ENCODE data around the gene MED13L. TPM values are rescaled to one million over a fixed set of nuclear protein-coding genes. Genes with fewer than 3 reads are reported as not detected.

The MED13L gene
- total RNA-seq, 5 donors from 2014 or later (not counting 1 experiment from before 2014, with no cell fraction given): 126 to 216 (median 133) TPM

- no peaks in the 10 kb centered on the region for H3K27me3 ChIP-seq (replicated peaks in 1 of 2; ENCODE audit: control insufficient read depth in 2 of 2, extremely low read depth in 1 of 2, insufficient read depth in 2 of 2, low read length in 1 of 2)
- no peak overlapping the region for H3K27ac ChIP-seq (ENCODE audit: low read length)
- no peak overlapping the region for H3K4me3 ChIP-seq (ENCODE audit: control insufficient read depth in 1 of 2, extremely low read depth in 1 of 2, low read length in 1 of 2)
- Mint-ChIP-seq H3K4me1 (peaks cover 74 to 87% (median 78%) of the 10 kb centered on the region in 3 donors), H3K27ac (no peak overlapping the region), H3K36me3 (peaks cover under 1% of the 10 kb centered on the region), H3K27me3 (no peaks in the 10 kb centered on the region), H3K9me3 (no peaks in the 10 kb centered on the region), H3K4me3 (no peak overlapping the region)
- H3K36me3 ChIP-seq (ENCODE audit: control insufficient read depth in 2 of 2, extremely low read depth in 1 of 2, insufficient read depth in 1 of 2, low read length in 1 of 2): no peaks in the 10 kb centered on the region
- peaks cover 0 to 17% of the 10 kb centered on the region in 2 experiments for H3K4me1 ChIP-seq (ENCODE audit: control insufficient read depth in 1 of 2, extremely low read depth in 1 of 2, insufficient read depth in 2 of 2, low read length in 2 of 2)
- DNase-seq (no peak), ATAC-seq (replicated peaks in 1 of 4) (no peak)
- H3K9me3 ChIP-seq: no peaks in the 10 kb centered on the region
- WGBS (ENCODE audit: insufficient coverage): no CpG with 5 or more reads among the region's 3 CpGs
- ChIA-PET CTCF (no interaction called here), POLR2A (no interaction called here)
Measured at GRCh38 chr12:116174006-116174405, 103.5 kb downstream of the MED13L start.

GRCh38 chr12:116172224-116172849 is 105.2 kb downstream of the MED13L start:
- Mint-ChIP-seq H3K27ac (peak overlapping the region; percentile 70 to 74), H3K27me3 (no peaks in the 10 kb centered on the region), H3K36me3 (peaks cover 3% of the 10 kb centered on the region), H3K4me1 (peaks cover 74 to 81% (median 80%) of the 10 kb centered on the region in 3 donors), H3K4me3 (peak overlapping the region; percentile 64 to 71 (median 65)), H3K9me3 (no peaks in the 10 kb centered on the region)
- no peaks in the 10 kb centered on the region for H3K36me3 ChIP-seq (ENCODE audit: control insufficient read depth in 2 of 2, extremely low read depth in 1 of 2, insufficient read depth in 1 of 2, low read length in 1 of 2)
- ChIA-PET CTCF (no interaction called here), POLR2A (no interaction called here)
- peak in 2 of 35 experiments; percentile 15 to 24 for DNase-seq
- peak overlapping the region; percentile 21 for H3K27ac ChIP-seq (ENCODE audit: low read length)
- 0% methylated on average over 3 of the region's 10 CpGs for WGBS (ENCODE audit: insufficient coverage)
- peaks cover 0 to 17% of the 10 kb centered on the region in 2 experiments for H3K4me1 ChIP-seq (ENCODE audit: control insufficient read depth in 1 of 2, extremely low read depth in 1 of 2, insufficient read depth in 2 of 2, low read length in 2 of 2)
- peak overlapping the region; percentile 14 to 23 for H3K4me3 ChIP-seq (ENCODE audit: control insufficient read depth in 1 of 2, extremely low read depth in 1 of 2, low read length in 1 of 2)
- H3K27me3 ChIP-seq (replicated peaks in 1 of 2; ENCODE audit: control insufficient read depth in 2 of 2, extremely low read depth in 1 of 2, insufficient read depth in 2 of 2, low read length in 1 of 2): no peaks in the 10 kb centered on the region
- H3K9me3 ChIP-seq: no peaks in the 10 kb centered on the region
- ATAC-seq (replicated peaks in 1 of 4): peak; percentile 78 to 94 (median 92)

GRCh38 chr12:116171549-116171948 is 105.9 kb downstream of the MED13L start:
- H3K4me3 ChIP-seq (ENCODE audit: control insufficient read depth in 1 of 2, extremely low read depth in 1 of 2, low read length in 1 of 2): no peak overlapping the region
- peaks cover 74 to 81% (median 80%) of the 10 kb centered on the region in 3 donors for H3K4me1 Mint-ChIP-seq
- no peaks in the 10 kb centered on the region for H3K36me3 ChIP-seq (ENCODE audit: control insufficient read depth in 2 of 2, extremely low read depth in 1 of 2, insufficient read depth in 1 of 2, low read length in 1 of 2)

GRCh38 chr12:116169071-116169470 is 108.4 kb downstream of the MED13L start:
- POLR2A ChIA-PET: interaction anchor here in 1 of 2 donors (0.6 kb wide), 1 partner anchor 15 kb away, joined by 3 read pairs; no protein-coding TSS in a partner anchor
- Mint-ChIP-seq H3K27ac (no peak overlapping the region), H3K9me3 (no peaks in the 10 kb centered on the region), H3K4me3 (no peak overlapping the region), H3K27me3 (no peaks in the 10 kb centered on the region), H3K4me1 (peaks cover 76 to 80% (median 78%) of the 10 kb centered on the region in 3 donors), H3K36me3 (peaks cover 3% of the 10 kb centered on the region)
- ATAC-seq (replicated peaks in 1 of 4): no peak
- Histone ChIP-seq H3K27me3 (replicated peaks in 1 of 2; ENCODE audit: control insufficient read depth in 2 of 2, extremely low read depth in 1 of 2, insufficient read depth in 2 of 2, low read length in 1 of 2) (no peaks in the 10 kb centered on the region), H3K36me3 (ENCODE audit: control insufficient read depth in 2 of 2, extremely low read depth in 1 of 2, insufficient read depth in 1 of 2, low read length in 1 of 2) (no peaks in the 10 kb centered on the region), H3K27ac (ENCODE audit: low read length) (no peak overlapping the region), H3K4me3 (ENCODE audit: control insufficient read depth in 1 of 2, extremely low read depth in 1 of 2, low read length in 1 of 2) (no peak overlapping the region), H3K4me1 (ENCODE audit: control insufficient read depth in 1 of 2, extremely low read depth in 1 of 2, insufficient read depth in 2 of 2, low read length in 2 of 2) (peaks cover 10 to 19% of the 10 kb centered on the region in 2 experiments), H3K9me3 (no peaks in the 10 kb centered on the region)
- no CpG with 5 or more reads among the region's 1 CpG for WGBS (ENCODE audit: insufficient coverage)
- CTCF ChIA-PET: no interaction called here
- no peak for DNase-seq

More at GRCh38 chr12:116171549-116171948, 105.9 kb downstream of the MED13L start:
- CTCF ChIA-PET: interaction anchor here (0.5 to 0.9 kb wide), 4 partner anchors 65 to 272 kb away, joined by 3 to 4 read pairs (median 3); no protein-coding TSS in a partner anchor
- 90% methylated on average over 2 of the region's 3 CpGs for WGBS (ENCODE audit: insufficient coverage)
- no peak overlapping the region for H3K27ac Mint-ChIP-seq
- H3K36me3 Mint-ChIP-seq: peaks cover 3% of the 10 kb centered on the region
- Histone ChIP-seq H3K27me3 (replicated peaks in 1 of 2; ENCODE audit: control insufficient read depth in 2 of 2, extremely low read depth in 1 of 2, insufficient read depth in 2 of 2, low read length in 1 of 2) (no peaks in the 10 kb centered on the region), H3K4me1 (ENCODE audit: control insufficient read depth in 1 of 2, extremely low read depth in 1 of 2, insufficient read depth in 2 of 2, low read length in 2 of 2) (peaks cover 0 to 15% of the 10 kb centered on the region in 2 experiments), H3K9me3 (no peaks in the 10 kb centered on the region), H3K27ac (ENCODE audit: low read length) (no peak overlapping the region)
- no peaks in the 10 kb centered on the region for H3K27me3 Mint-ChIP-seq
- peak overlapping the region in 1 of 3 donors; percentile 65 for H3K4me3 Mint-ChIP-seq
- ATAC-seq (replicated peaks in 1 of 4) (no peak), DNase-seq (no peak)
- H3K9me3 Mint-ChIP-seq: no peaks in the 10 kb centered on the region
- POLR2A ChIA-PET: interaction anchor here in 1 of 2 donors (0.6 kb wide), 1 partner anchor 68 kb away, joined by 3 read pairs; no protein-coding TSS in a partner anchor

- Mint-ChIP-seq H3K9me3 (no peaks in the 10 kb centered on the region), H3K27me3 (no peaks in the 10 kb centered on the region), H3K36me3 (peaks cover 3% of the 10 kb centered on the region), H3K27ac (no peak overlapping the region), H3K4me3 (no peak overlapping the region), H3K4me1 (peaks cover 67 to 71% (median 69%) of the 10 kb centered on the region in 3 donors)
- H3K27me3 ChIP-seq (replicated peaks in 1 of 2; ENCODE audit: control insufficient read depth in 2 of 2, extremely low read depth in 1 of 2, insufficient read depth in 2 of 2, low read length in 1 of 2): no peaks in the 10 kb centered on the region
- ATAC-seq (replicated peaks in 1 of 4): no peak
- CTCF ChIA-PET: no interaction called here
- POLR2A ChIA-PET: no interaction called here
- no peak overlapping the region for H3K4me3 ChIP-seq (ENCODE audit: control insufficient read depth in 1 of 2, extremely low read depth in 1 of 2, low read length in 1 of 2)
- no peak overlapping the region for H3K27ac ChIP-seq (ENCODE audit: low read length)
- H3K4me1 ChIP-seq (ENCODE audit: control insufficient read depth in 1 of 2, extremely low read depth in 1 of 2, insufficient read depth in 2 of 2, low read length in 2 of 2): peaks cover 7 to 10% of the 10 kb centered on the region in 2 experiments
- 100% methylated on average over 5 of the region's 5 CpGs for WGBS (ENCODE audit: insufficient coverage)
- no peaks in the 10 kb centered on the region for H3K36me3 ChIP-seq (ENCODE audit: control insufficient read depth in 2 of 2, extremely low read depth in 1 of 2, insufficient read depth in 1 of 2, low read length in 1 of 2)
- H3K9me3 ChIP-seq: no peaks in the 10 kb centered on the region
- no peak for DNase-seq
Measured at GRCh38 chr12:116166306-116166705, 111.2 kb downstream of the MED13L start.

- ChIA-PET POLR2A (no interaction called here), CTCF (no interaction called here)
- H3K27me3 Mint-ChIP-seq: no peaks in the 10 kb centered on the region
- ATAC-seq (replicated peaks in 1 of 4) (no peak), DNase-seq (no peak)
- H3K36me3 Mint-ChIP-seq: peaks cover 3% of the 10 kb centered on the region
- Histone ChIP-seq H3K9me3 (no peaks in the 10 kb centered on the region), H3K36me3 (ENCODE audit: control insufficient read depth in 2 of 2, extremely low read depth in 1 of 2, insufficient read depth in 1 of 2, low read length in 1 of 2) (no peaks in the 10 kb centered on the region), H3K4me3 (ENCODE audit: control insufficient read depth in 1 of 2, extremely low read depth in 1 of 2, low read length in 1 of 2) (no peak overlapping the region), H3K27me3 (replicated peaks in 1 of 2; ENCODE audit: control insufficient read depth in 2 of 2, extremely low read depth in 1 of 2, insufficient read depth in 2 of 2, low read length in 1 of 2) (no peaks in the 10 kb centered on the region), H3K4me1 (ENCODE audit: control insufficient read depth in 1 of 2, extremely low read depth in 1 of 2, insufficient read depth in 2 of 2, low read length in 2 of 2) (peaks cover 9 to 10% of the 10 kb centered on the region in 2 experiments), H3K27ac (ENCODE audit: low read length) (no peak overlapping the region)
- H3K27ac Mint-ChIP-seq: no peak overlapping the region
- no peak overlapping the region for H3K4me3 Mint-ChIP-seq
- WGBS (ENCODE audit: insufficient coverage): no CpG with 5 or more reads among the region's 4 CpGs
- H3K9me3 Mint-ChIP-seq: no peaks in the 10 kb centered on the region
- H3K4me1 Mint-ChIP-seq: peaks cover 72 to 78% (median 75%) of the 10 kb centered on the region in 3 donors
Measured at GRCh38 chr12:116165036-116165425, 112.5 kb downstream of the MED13L start.

All from T-cell (primary cell).